K562 (cell line): ENCODE results near the gene KRT4. TPM values are rescaled to one million over a fixed set of nuclear protein-coding genes. Genes with fewer than 3 reads are reported as not detected.

Experiments
- ARID1B ChIP-seq: fragments of 450-650 bp; IDR thresholded peaks from 2 replicates; pipeline ENCODE4 v1.6.1; 2016; ENCODE audit warnings: antibody characterized with exemption, mild to moderate bottlenecking, inconsistent platforms
- BACH1 ChIP-seq: fragments of 200-800 bp; sonication (Bioruptor generic); IDR thresholded peaks from 2 replicates; pipeline ENCODE4 v1.6.1; 2016; ENCODE audit warnings: missing genetic modification characterization, missing compliant biosample characterization
- CREM ChIP-seq: IDR thresholded peaks from 2 replicates; pipeline ENCODE4 v1.6.1; 2014; ENCODE audit warnings: antibody characterized with exemption, low read depth
- DPF2 ChIP-seq: fragments of 450-650 bp; IDR thresholded peaks from 2 replicates; pipeline ENCODE4 v1.6.1; 2016
- EGR1 ChIP-seq: fragments of 450-650 bp; conservative IDR thresholded peaks from 2 replicates; pipeline ENCODE4 v1.6.1; 2017; ENCODE audit warnings: mild to moderate bottlenecking
- EP300 ChIP-seq: IDR thresholded peaks from 2 replicates; pipeline ENCODE4 v1.6.1; 2012; ENCODE audit warnings: low read length, improper control_type of control experiment
- FOSL1 ChIP-seq: fragments of 200-800 bp; sonication (Bioruptor generic); conservative IDR thresholded peaks from 2 replicates; pipeline ENCODE4 v1.6.1; 2016; ENCODE audit warnings: missing genetic modification characterization, missing compliant biosample characterization
- GABPA ChIP-seq: fragments of 200-800 bp; sonication (Bioruptor generic); conservative IDR thresholded peaks from 2 replicates; pipeline ENCODE4 v1.6.1; 2016; ENCODE audit warnings: low read depth, missing genetic modification characterization, missing compliant biosample characterization
- HDAC1 ChIP-seq, 2 experiments: fragments of 450-650 bp; IDR thresholded peaks; 2 replicates each; pipeline ENCODE4 v1.6.1; 2016 to 2017; ENCODE audit warnings: inconsistent platforms in 1 of 2, mild to moderate bottlenecking in 1 of 2, moderate library complexity in 1 of 2
- HDGF ChIP-seq: fragments of 450-650 bp; IDR thresholded peaks from 2 replicates; pipeline ENCODE4 v1.6.1; 2016
- JUND ChIP-seq, 2 experiments: IDR thresholded peaks; 2 replicates in 1 of 2; 3 replicates in 1 of 2; pipeline ENCODE4 v1.6.1; 2011; ENCODE audit warnings: borderline replicate concordance in 2 of 2, low read depth in 2 of 2, low read length in 2 of 2, improper control_type of control experiment in 1 of 2, missing biosample characterization in 1 of 2, missing genetic modification characterization in 1 of 2, missing genetic modification reagents in 1 of 2
- LEF1 ChIP-seq: fragments of 450-650 bp; IDR thresholded peaks from 2 replicates; pipeline ENCODE4 v1.6.1; 2016; ENCODE audit warnings: mild to moderate bottlenecking
- MYNN ChIP-seq, 2 experiments: sonication (generic); formaldehyde crosslinking in 1 of 2; IDR thresholded peaks; 2 replicates each; pipeline versions ENCODE4 v1.5.0 to v1.6.1; 2016 to 2020; ENCODE audit warnings: antibody characterized with exemption in 1 of 2, missing genetic modification reagents in 1 of 2
- NCOR1 ChIP-seq: fragments of 450-650 bp; IDR thresholded peaks from 2 replicates; pipeline ENCODE4 v1.6.1; 2016; ENCODE audit warnings: mild to moderate bottlenecking, moderate library complexity
- NRF1 ChIP-seq, 2 experiments: fragments of 450-650 bp; IDR thresholded peaks in 1 of 2; conservative IDR thresholded peaks in 1 of 2; 2 replicates each; pipeline ENCODE4 v1.6.1; 2014; ENCODE audit warnings: mild to moderate bottlenecking in 2 of 2
- OTX1 ChIP-seq: fragments of 450-650 bp; formaldehyde crosslinking; IDR thresholded peaks from 2 replicates; pipeline ENCODE4 v1.4.0; 2022; ENCODE audit warnings: mild to moderate bottlenecking
- PPARD ChIP-seq: fragments of 250-450 bp; sonication (Bioruptor Pico); IDR thresholded peaks from 2 replicates; pipeline ENCODE4 v1.8.0; 2022; ENCODE audit warnings: inconsistent platforms, mild to moderate bottlenecking, moderate library complexity
- RBFOX2 ChIP-seq: fragments of 200-400 bp; formaldehyde crosslinking; IDR thresholded peaks from 2 replicates; pipeline ENCODE4 v1.6.1; 2017; ENCODE audit warnings: low read depth, mild to moderate bottlenecking, low read length, moderate library complexity
- RBM14 ChIP-seq: fragments of 200-400 bp; formaldehyde crosslinking; IDR thresholded peaks from 2 replicates; pipeline ENCODE4 v1.6.1; 2018; ENCODE audit warnings: low read depth, mild to moderate bottlenecking, low read length, moderate library complexity, borderline replicate concordance; ENCODE audit not compliant: insufficient read depth
- RNF2 ChIP-seq: sonication (generic); IDR thresholded peaks from 2 replicates; pipeline ENCODE4 v1.6.1; 2016
- STAG1 ChIP-seq: sonication (generic); formaldehyde crosslinking; IDR thresholded peaks from 2 replicates; pipeline ENCODE4 v1.5.0; 2020; ENCODE audit warnings: missing genetic modification reagents, borderline replicate concordance
- SUPT5H ChIP-seq: fragments of 450-650 bp; IDR thresholded peaks from 2 replicates; pipeline ENCODE4 v1.6.1; 2016
- ZBTB17 ChIP-seq: fragments of 450-650 bp; formaldehyde crosslinking; IDR thresholded peaks from 2 replicates; pipeline ENCODE4 v1.4.0; 2020; ENCODE audit warnings: mild to moderate bottlenecking
- ZNF347 ChIP-seq: fragments of 450-650 bp; formaldehyde crosslinking; IDR thresholded peaks from 2 replicates; pipeline ENCODE4 v1.4.0; 2020; ENCODE audit warnings: low read depth, mild to moderate bottlenecking, moderate library complexity
- ZZZ3 ChIP-seq: fragments of 450-650 bp; IDR thresholded peaks from 2 replicates; pipeline ENCODE4 v1.6.1; 2016; ENCODE audit warnings: antibody characterized with exemption, mild to moderate bottlenecking, moderate library complexity
- polyA plus RNA-seq, 8 experiments: library from polyadenylated mRNA; depleted of rRNA in 4 of 8; stranded (reverse) in 5 of 8; unstranded in 3 of 8; fragments of >200 nt; fragmentation: Nextera tagmentation in 2 of 8; fragmentation: Illumina TruSeq in 1 of 8; extraction: Ambion mirVana in 2 of 8; extraction: Trizol in 1 of 8; gene quantifications; 2 replicates each; pipeline versions ENCODE4 v1.2.1 to v1.2.3, GENCODE V29; 2011 to 2014; ENCODE audit warnings: inconsistent platforms in 1 of 8, missing spikeins in 1 of 8
- total RNA-seq, 7 experiments: library from RNA; depleted of rRNA in 6 of 7; stranded (reverse); fragments of >200 nt in 6 of 7; fragmentation: Illumina TruSeq in 2 of 7; extraction: Trizol in 2 of 7; gene quantifications; 2 replicates each; pipeline versions ENCODE4 v1.2.1 to v1.2.3, GENCODE V29; 2011 to 2021; ENCODE audit warnings: low replicate concordance in 1 of 7
- TF ChIP-seq, protein P1 (sequence below), 2 experiments: fragments of 450-650 bp in 1 of 2; sonication (generic) in 1 of 2; formaldehyde crosslinking in 1 of 2; IDR thresholded peaks in 1 of 2; conservative IDR thresholded peaks in 1 of 2; 2 replicates each; pipeline versions ENCODE4 v1.6.1 to v1.8.1; 2016 to 2023; ENCODE audit warnings: mild to moderate bottlenecking in 2 of 2, moderate library complexity in 2 of 2, inconsistent platforms in 1 of 2, missing genetic modification reagents in 1 of 2
- TF ChIP-seq, protein P2 (sequence below): fragments of 250-450 bp; sonication (Bioruptor Pico); IDR thresholded peaks from 2 replicates; pipeline ENCODE4 v1.5.0; 2020; ENCODE audit warnings: mild to moderate bottlenecking
- TF ChIP-seq, protein P3 (sequence below): fragments of 250-450 bp; sonication (Bioruptor Pico); IDR thresholded peaks from 2 replicates; pipeline ENCODE4 v1.4.0; 2020; ENCODE audit warnings: borderline replicate concordance

KRT4 gene
- total and polyA plus RNA-seq, 9 of the 15 experiments (the other 6 are each of a cell fraction or from before 2014, with no cell fraction given), result not detected

DNA sequence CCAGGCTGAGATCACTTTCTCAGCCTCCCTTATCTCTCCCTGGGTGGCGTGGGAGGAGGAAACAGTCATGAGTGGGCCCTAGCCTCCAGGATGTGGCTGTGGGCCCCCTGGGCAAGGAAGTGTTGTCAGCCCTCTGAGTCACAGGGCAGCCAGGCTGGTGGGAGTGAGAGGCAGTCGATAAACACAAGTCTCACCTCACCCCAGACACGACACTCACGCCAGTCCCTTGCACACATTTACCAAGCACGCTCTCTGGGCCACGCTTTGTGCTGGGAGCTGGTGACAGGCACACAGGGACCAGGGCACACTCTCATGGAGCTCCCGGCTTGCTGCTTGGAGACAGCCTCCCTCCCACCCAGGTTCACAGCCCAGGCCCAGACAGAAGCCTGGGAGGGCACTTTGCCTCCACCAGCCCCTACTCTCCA is 22.1 kb upstream of the KRT4 start (continued):
- TF ChIP-seq STAG1 (CRISPR knock-in tag) (no peak), ZNF347 (CRISPR knock-in tag) (no peak), BACH1 (tag) (no peak), HDAC1 (IDR thresholded peaks at IDR 0.05) (peak in 1 of 2 experiments; percentile 50; a peak in 1 of 4 replicates), ZZZ3 (no peak), RNF2 (peak; percentile 50; the same call in 1 of the 2 replicates), RBM14 (no peak), RBFOX2 (peak; percentile 37; the same call in 1 of the 2 replicates), DPF2 (peak; percentile 61; the same call in 1 of the 2 replicates), FOSL1 (tag) (peak; percentile 82), PPARD (CRISPR knock-in tag) (no peak), SUPT5H (no peak), NRF1 (conservative IDR thresholded peaks at IDR 0.05 in 1 of 2, IDR thresholded peaks at IDR 0.05 in 1 of 2) (0 out of 4 replicates have a peak, but pooled peaks of 1 of the 2 experiments have one; percentile 22), GABPA (tag) (peak; percentile 61), ZBTB17 (peak; percentile 64; the same call in 1 of the 2 replicates), EP300 (peak; percentile 46; the same call in 1 of the 2 replicates), MYNN (IDR thresholded peaks at IDR 0.05) (0 out of 2 replicates have a peak, but pooled peaks have one; percentile 22), MYNN (CRISPR knock-in tag; IDR thresholded peaks at IDR 0.05) (no peak), EGR1 (peak; percentile 99), CREM (peak; percentile 66), HDGF (no peak), NCOR1 (0 out of 2 replicates have a peak, but pooled peaks have one; percentile 18), ARID1B (peak; percentile 75), OTX1 (no peak), JUND (IDR thresholded peaks at IDR 0.05; ENCODE audit: borderline replicate concordance, low read depth, low read length) (peak; percentile 61), JUND (tag; IDR thresholded peaks at IDR 0.05; ENCODE audit: borderline replicate concordance, low read depth, low read length) (peak; percentile 39; the same call in 1 of the 3 replicates), LEF1 (0 out of 2 replicates have a peak, but pooled peaks have one; percentile 40)
- TF ChIP-seq, protein P1, sequence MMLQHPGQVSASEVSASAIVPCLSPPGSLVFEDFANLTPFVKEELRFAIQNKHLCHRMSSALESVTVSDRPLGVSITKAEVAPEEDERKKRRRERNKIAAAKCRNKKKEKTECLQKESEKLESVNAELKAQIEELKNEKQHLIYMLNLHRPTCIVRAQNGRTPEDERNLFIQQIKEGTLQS (IDR thresholded peaks at IDR 0.05), result peak; percentile 74
- TF ChIP-seq, protein P1 (CRISPR knock-in tag; conservative IDR thresholded peaks at IDR 0.05), result no peak
- TF ChIP-seq, protein P2, sequence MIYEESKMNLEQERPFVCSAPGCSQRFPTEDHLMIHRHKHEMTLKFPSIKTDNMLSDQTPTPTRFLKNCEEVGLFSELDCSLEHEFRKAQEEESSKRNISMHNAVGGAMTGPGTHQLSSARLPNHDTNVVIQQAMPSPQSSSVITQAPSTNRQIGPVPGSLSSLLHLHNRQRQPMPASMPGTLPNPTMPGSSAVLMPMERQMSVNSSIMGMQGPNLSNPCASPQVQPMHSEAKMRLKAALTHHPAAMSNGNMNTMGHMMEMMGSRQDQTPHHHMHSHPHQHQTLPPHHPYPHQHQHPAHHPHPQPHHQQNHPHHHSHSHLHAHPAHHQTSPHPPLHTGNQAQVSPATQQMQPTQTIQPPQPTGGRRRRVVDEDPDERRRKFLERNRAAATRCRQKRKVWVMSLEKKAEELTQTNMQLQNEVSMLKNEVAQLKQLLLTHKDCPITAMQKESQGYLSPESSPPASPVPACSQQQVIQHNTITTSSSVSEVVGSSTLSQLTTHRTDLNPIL, result no peak
- TF ChIP-seq, protein P3, sequence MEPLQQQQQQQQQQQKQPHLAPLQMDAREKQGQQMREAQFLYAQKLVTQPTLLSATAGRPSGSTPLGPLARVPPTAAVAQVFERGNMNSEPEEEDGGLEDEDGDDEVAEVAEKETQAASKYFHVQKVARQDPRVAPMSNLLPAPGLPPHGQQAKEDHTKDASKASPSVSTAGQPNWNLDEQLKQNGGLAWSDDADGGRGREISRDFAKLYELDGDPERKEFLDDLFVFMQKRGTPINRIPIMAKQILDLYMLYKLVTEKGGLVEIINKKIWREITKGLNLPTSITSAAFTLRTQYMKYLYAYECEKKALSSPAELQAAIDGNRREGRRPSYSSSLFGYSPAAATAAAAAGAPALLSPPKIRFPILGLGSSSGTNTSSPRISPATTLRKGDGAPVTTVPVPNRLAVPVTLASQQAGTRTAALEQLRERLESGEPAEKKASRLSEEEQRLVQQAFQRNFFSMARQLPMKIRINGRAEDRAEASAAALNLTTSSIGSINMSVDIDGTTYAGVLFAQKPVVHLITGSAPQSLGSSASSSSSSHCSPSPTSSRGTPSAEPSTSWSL (CRISPR knock-in tag), result no peak
